ENCODE data around the gene ANO7.

The ANO7 gene

GRCh38 chr2:241198381-241199279, 10.2 kb downstream of the ANO7 start:
- Histone ChIP-seq H2AFZ (ENCODE audit: low read length) (no peak overlapping the region), H3K27ac (ENCODE audit: low read length) (no peak overlapping the region), H3K4me1 (ENCODE audit: low read length) (no peaks in the 10 kb centered on the region), H3K36me3 (replicated peaks; ENCODE audit: insufficient read depth, low read length) (no peaks in the 10 kb centered on the region), H3K4me3 (ENCODE audit: low read length) (no peak overlapping the region), H3K27me3 (replicated peaks; ENCODE audit: insufficient read depth, low read length) (no peaks in the 10 kb centered on the region; the same call in none of the 2 replicates), H3K9me2 (replicated peaks; ENCODE audit: insufficient read depth, low read length) (no peaks in the 10 kb centered on the region), H4K20me1 (ENCODE audit: insufficient read depth, low read length) (no peaks in the 10 kb centered on the region), H3K9ac (ENCODE audit: low read length) (no peak overlapping the region), H3F3A (ENCODE audit: insufficient read depth, low read length) (no peaks in the 10 kb centered on the region), H3K4me2 (ENCODE audit: low read depth, low read length) (no peak overlapping the region), H3K79me2 (ENCODE audit: low read length) (no peaks in the 10 kb centered on the region), H3K9me3 (replicated peaks; ENCODE audit: insufficient read depth, low read length) (no peaks in the 10 kb centered on the region)
- TF ChIP-seq, protein P1, sequence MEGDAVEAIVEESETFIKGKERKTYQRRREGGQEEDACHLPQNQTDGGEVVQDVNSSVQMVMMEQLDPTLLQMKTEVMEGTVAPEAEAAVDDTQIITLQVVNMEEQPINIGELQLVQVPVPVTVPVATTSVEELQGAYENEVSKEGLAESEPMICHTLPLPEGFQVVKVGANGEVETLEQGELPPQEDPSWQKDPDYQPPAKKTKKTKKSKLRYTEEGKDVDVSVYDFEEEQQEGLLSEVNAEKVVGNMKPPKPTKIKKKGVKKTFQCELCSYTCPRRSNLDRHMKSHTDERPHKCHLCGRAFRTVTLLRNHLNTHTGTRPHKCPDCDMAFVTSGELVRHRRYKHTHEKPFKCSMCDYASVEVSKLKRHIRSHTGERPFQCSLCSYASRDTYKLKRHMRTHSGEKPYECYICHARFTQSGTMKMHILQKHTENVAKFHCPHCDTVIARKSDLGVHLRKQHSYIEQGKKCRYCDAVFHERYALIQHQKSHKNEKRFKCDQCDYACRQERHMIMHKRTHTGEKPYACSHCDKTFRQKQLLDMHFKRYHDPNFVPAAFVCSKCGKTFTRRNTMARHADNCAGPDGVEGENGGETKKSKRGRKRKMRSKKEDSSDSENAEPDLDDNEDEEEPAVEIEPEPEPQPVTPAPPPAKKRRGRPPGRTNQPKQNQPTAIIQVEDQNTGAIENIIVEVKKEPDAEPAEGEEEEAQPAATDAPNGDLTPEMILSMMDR (IDR thresholded peaks at IDR 0.05; ENCODE audit: low read length), result no peak
- TF ChIP-seq EZH2phosphoT487 (IDR thresholded peaks at IDR 0.05; ENCODE audit: low read length) (no peak), EZH2 (optimal IDR thresholded peaks at IDR 0.05; ENCODE audit: low read depth, low read length) (no peak)
- no peak for DNase-seq

- no peaks in the 10 kb centered on the region for H3K9me3 ChIP-seq (replicated peaks; ENCODE audit: insufficient read depth, low read length)
- H3F3A ChIP-seq (ENCODE audit: insufficient read depth, low read length), result no peaks in the 10 kb centered on the region
- no peaks in the 10 kb centered on the region for H3K4me1 ChIP-seq (ENCODE audit: low read length)
Observed at GRCh38 chr2:241199286-241199685, 10.8 kb downstream of the ANO7 start.

GRCh38 chr2:241199897-241200821, 11.7 kb downstream of the ANO7 start:
- no peak for DNase-seq
- no peak overlapping the region for H3K4me2 ChIP-seq (ENCODE audit: low read depth, low read length)
- no peaks in the 10 kb centered on the region for H3K4me1 ChIP-seq (ENCODE audit: low read length)
- no peaks in the 10 kb centered on the region; the same call in none of the 2 replicates for H3K27me3 ChIP-seq (replicated peaks; ENCODE audit: insufficient read depth, low read length)
- H3K27ac ChIP-seq (ENCODE audit: low read length), result no peak overlapping the region
- H3K4me3 ChIP-seq (ENCODE audit: low read length), result no peak overlapping the region
- H3K36me3 ChIP-seq (replicated peaks; ENCODE audit: insufficient read depth, low read length), result no peaks in the 10 kb centered on the region
- H2AFZ ChIP-seq (ENCODE audit: low read length), result no peak overlapping the region
- no peaks in the 10 kb centered on the region for H3K79me2 ChIP-seq (ENCODE audit: low read length)
- H3K9me2 ChIP-seq (replicated peaks; ENCODE audit: insufficient read depth, low read length), result no peaks in the 10 kb centered on the region
- no peaks in the 10 kb centered on the region for H3F3A ChIP-seq (ENCODE audit: insufficient read depth, low read length)
- H4K20me1 ChIP-seq (ENCODE audit: insufficient read depth, low read length), result no peaks in the 10 kb centered on the region
- no peaks in the 10 kb centered on the region for H3K9me3 ChIP-seq (replicated peaks; ENCODE audit: insufficient read depth, low read length)
- TF ChIP-seq, protein P1 (IDR thresholded peaks at IDR 0.05; ENCODE audit: low read length), result no peak
- TF ChIP-seq EZH2 (optimal IDR thresholded peaks at IDR 0.05; ENCODE audit: low read depth, low read length) (no peak), EZH2phosphoT487 (IDR thresholded peaks at IDR 0.05; ENCODE audit: low read length) (no peak)
- no peak overlapping the region for H3K9ac ChIP-seq (ENCODE audit: low read length)

More at GRCh38 chr2:241199286-241199685, 10.8 kb downstream of the ANO7 start:
- Histone ChIP-seq H4K20me1 (ENCODE audit: insufficient read depth, low read length) (no peaks in the 10 kb centered on the region), H3K27me3 (replicated peaks; ENCODE audit: insufficient read depth, low read length) (no peaks in the 10 kb centered on the region; the same call in none of the 2 replicates), H2AFZ (ENCODE audit: low read length) (no peak overlapping the region), H3K79me2 (ENCODE audit: low read length) (no peaks in the 10 kb centered on the region), H3K27ac (ENCODE audit: low read length) (no peak overlapping the region), H3K9ac (ENCODE audit: low read length) (no peak overlapping the region), H3K4me2 (ENCODE audit: low read depth, low read length) (no peak overlapping the region), H3K9me2 (replicated peaks; ENCODE audit: insufficient read depth, low read length) (no peaks in the 10 kb centered on the region), H3K4me3 (ENCODE audit: low read length) (no peak overlapping the region), H3K36me3 (replicated peaks; ENCODE audit: insufficient read depth, low read length) (no peaks in the 10 kb centered on the region)
- TF ChIP-seq EZH2 (optimal IDR thresholded peaks at IDR 0.05; ENCODE audit: low read depth, low read length), result no peak
- TF ChIP-seq EZH2phosphoT487 (IDR thresholded peaks at IDR 0.05; ENCODE audit: low read length), result no peak
- TF ChIP-seq, protein P1 (IDR thresholded peaks at IDR 0.05; ENCODE audit: low read length), result no peak
- DNase-seq, result no peak

All from MM.1S (cell line).